Activated CD4-positive, alpha-beta T cell treated with anti-CD3 and anti-CD28 coated beads for 24 hours (primary cell): ENCODE results near the gene RNU1-3.
"Not testable (repeated sequence)": the region's sequence is repeated elsewhere in the genome, so short reads cannot be mapped to it uniquely, and the experiment has no call there.

Experiments used
- DNase-seq, 2 donors: peaks; one replicate each; pipeline ENCODE4 v3.0.0-alpha.2; 2020; ENCODE audit warnings: low read depth in 2 of 2

Gene RNU1-3

GRCh38 chr1:16619803-16620501 is 46.8 kb downstream of the RNU1-3 start:
- DNase-seq = not testable (repeated sequence)

DNA sequence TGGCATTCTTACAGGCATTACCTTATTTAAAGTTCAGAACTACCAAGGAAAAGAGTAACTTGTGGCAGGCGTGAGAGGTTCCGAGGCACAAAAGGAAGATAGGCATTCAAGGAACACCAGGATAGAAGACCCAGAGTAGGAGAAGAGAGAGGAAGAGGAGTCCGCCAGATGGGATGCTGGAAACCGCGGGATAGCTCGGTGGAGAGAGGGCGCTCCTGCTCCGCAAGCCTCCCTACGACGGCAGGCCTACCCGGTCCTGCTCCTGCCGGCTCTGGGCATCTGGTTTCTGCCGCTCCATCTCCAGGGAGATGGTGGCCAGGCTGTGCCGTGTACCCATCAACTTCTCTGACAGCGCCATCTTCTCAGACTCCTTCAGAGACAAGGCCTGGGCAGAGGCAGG is 48.0 kb downstream of the RNU1-3 start:
- no peak for DNase-seq

GRCh38 chr1:16617778-16618580 is 48.8 kb downstream of the RNU1-3 start:
- DNase-seq = no peak

GRCh38 chr1:16617114-16617631 is 49.6 kb downstream of the RNU1-3 start:
- DNase-seq = no peak
